ENCODE measurements around the gene CDH4.
"Not testable (repeated sequence)": the region's sequence is repeated elsewhere in the genome, so short reads cannot be mapped to it uniquely, and the experiment has no call there.

CDH4 gene

GRCh38 chr20:61419010-61419409 lies 166.9 kb downstream of the CDH4 start:
- no peak for DNase-seq (ENCODE audit: low read depth)

- DNase-seq (ENCODE audit: low read depth) = no peak
Measured at GRCh38 chr20:61419501-61419900, 167.4 kb downstream of the CDH4 start.

GRCh38 chr20:61420056-61420455 lies 168.0 kb downstream of the CDH4 start:
- DNase-seq (ENCODE audit: low read depth) = no peak

GRCh38 chr20:61420781-61421180 lies 168.7 kb downstream of the CDH4 start:
- no peak for DNase-seq (ENCODE audit: low read depth)

- no peak for DNase-seq (ENCODE audit: low read depth)
Measured at GRCh38 chr20:61422636-61423425, 170.8 kb downstream of the CDH4 start.

GRCh38 chr20:61424011-61424627 lies 172.1 kb downstream of the CDH4 start:
- no peak for DNase-seq (ENCODE audit: low read depth)

GRCh38 chr20:61424628-61425420 lies 172.8 kb downstream of the CDH4 start:
- DNase-seq (ENCODE audit: low read depth) = no peak

- DNase-seq (ENCODE audit: low read depth) = not testable (repeated sequence)
Measured at GRCh38 chr20:61425541-61425991, 173.5 kb downstream of the CDH4 start.

- no peak for DNase-seq (ENCODE audit: low read depth)
Measured at GRCh38 chr20:61426352-61426751, 174.3 kb downstream of the CDH4 start.

- DNase-seq (ENCODE audit: low read depth) = no peak
Measured at GRCh38 chr20:61429458-61430227, 177.6 kb downstream of the CDH4 start.

GRCh38 chr20:61430228-61430624 lies 178.2 kb downstream of the CDH4 start:
- DNase-seq (ENCODE audit: low read depth) = no peak

GRCh38 chr20:61433176-61433575 lies 181.1 kb downstream of the CDH4 start:
- DNase-seq (ENCODE audit: low read depth) = no peak

- DNase-seq (ENCODE audit: low read depth) = no peak
Measured at GRCh38 chr20:61433816-61434215, 181.8 kb downstream of the CDH4 start.

GRCh38 chr20:61434341-61434781 lies 182.3 kb downstream of the CDH4 start:
- no peak for DNase-seq (ENCODE audit: low read depth)

GRCh38 chr20:61435184-61435822 lies 183.2 kb downstream of the CDH4 start:
- DNase-seq (ENCODE audit: low read depth) = no peak

GRCh38 chr20:61435823-61436220 lies 183.8 kb downstream of the CDH4 start:
- no peak for DNase-seq (ENCODE audit: low read depth)

- peak; percentile 70 for DNase-seq (ENCODE audit: low read depth)
Measured at GRCh38 chr20:61436283-61436666, 184.2 kb downstream of the CDH4 start.

- peak; percentile 70 for DNase-seq (ENCODE audit: low read depth)
Measured at GRCh38 chr20:61436667-61437279, 184.7 kb downstream of the CDH4 start.

GRCh38 chr20:61437280-61438206 lies 185.5 kb downstream of the CDH4 start:
- DNase-seq (ENCODE audit: low read depth) = no peak

- no peak for DNase-seq (ENCODE audit: low read depth)
Measured at GRCh38 chr20:61438285-61438684, 186.2 kb downstream of the CDH4 start.
